ENCODE data around the gene TMEM81. TPM values are rescaled to one million over a fixed set of nuclear protein-coding genes. Genes with fewer than 3 reads are reported as not detected.

The TMEM81 gene
- total and polyA plus RNA-seq, 2 of the 8 experiments (the other 6 are each of a cell fraction or from before 2014, with no cell fraction given), result 2.1 to 5.9 TPM

- TF ChIP-seq PHF8 (conservative IDR thresholded peaks at IDR 0.05; ENCODE audit: low read depth, low read length) (no peak), POLR2A (IDR thresholded peaks at IDR 0.05; ENCODE audit: control extremely low read depth in 1 of 2, low read depth in 2 of 2, low read length in 2 of 2) (no peak), HDAC2 (IDR thresholded peaks at IDR 0.05; ENCODE audit: borderline replicate concordance in 1 of 2, low read depth in 2 of 2, low read length in 2 of 2) (no peak), MAFK (IDR thresholded peaks at IDR 0.05; ENCODE audit: low read depth, low read length) (no peak)
- no peaks in the 10 kb centered on the region for H3K79me2 ChIP-seq (ENCODE audit: control insufficient read depth in 1 of 2, insufficient read depth in 2 of 2, low read length in 2 of 2)
- ChIA-PET POLR2A (ENCODE audit: partially characterized antibody) (interaction anchor here (0.6 to 1.3 kb wide), 2 partner anchors 8 to 76 kb away, joined by 3 read pairs; no protein-coding TSS in a partner anchor), CTCF (ENCODE audit: partially characterized antibody) (interaction anchor here (0.7 to 38.9 kb wide), 9 partner anchors 11 to 283 kb away, joined by 3 to 1336 read pairs (median 4); partner anchors contain the start of gene RBBP5)
- H2BK120ac ChIP-seq (replicated peaks; ENCODE audit: low read depth, low read length), result no peak overlapping the region
- H3K14ac ChIP-seq (ENCODE audit: insufficient read length), result no peak overlapping the region
- H3K4ac ChIP-seq (replicated peaks; ENCODE audit: insufficient read length, low read depth, low read length), result no peak overlapping the region
- no peak overlapping the region for H3K18ac ChIP-seq (ENCODE audit: extremely low read depth, low read length)
- no peaks in the 10 kb centered on the region for H3K4me1 ChIP-seq (replicated peaks in 1 of 4; ENCODE audit: control insufficient read depth in 3 of 4, insufficient read depth in 4 of 4, low read length in 3 of 4)
- no peak overlapping the region for H2AK5ac ChIP-seq (ENCODE audit: low read depth, low read length)
- no peak overlapping the region for H4K8ac ChIP-seq (ENCODE audit: extremely low read depth, insufficient read depth, low read length)
- no peak overlapping the region for H3K4me3 ChIP-seq (ENCODE audit: extremely low read depth in 1 of 4, insufficient read depth in 2 of 4, low read depth in 3 of 4, low read length in 4 of 4)
- DNase-seq (ENCODE audit: low read depth in 1 of 2, low spot score in 2 of 2) (no peak), FAIRE-seq (no peak)
- H3K9me3 ChIP-seq (ENCODE audit: insufficient read depth in 2 of 2, low read depth in 1 of 2, low read length in 1 of 2), result no peaks in the 10 kb centered on the region
- no peak overlapping the region for H2BK5ac ChIP-seq (ENCODE audit: low read depth, low read length)
- H3K79me1 ChIP-seq (ENCODE audit: low read depth, low read length), result no peaks in the 10 kb centered on the region
- H3K36me3 ChIP-seq (ENCODE audit: control insufficient read depth in 2 of 4, insufficient read depth in 4 of 4, low read length in 3 of 4), result no peaks in the 10 kb centered on the region
- H3K27ac ChIP-seq (ENCODE audit: low read depth, low read length), result no peak overlapping the region
- no peaks in the 10 kb centered on the region for H4K20me1 ChIP-seq (replicated peaks in 1 of 2; ENCODE audit: control insufficient read depth in 1 of 2, insufficient read depth in 2 of 2, low read length in 2 of 2)
- no peak overlapping the region for H2BK15ac ChIP-seq (ENCODE audit: low read length)
- H3K9ac ChIP-seq (replicated peaks in 1 of 4; ENCODE audit: extremely low read depth in 1 of 4, low read depth in 3 of 4, low read length in 3 of 4), result no peak overlapping the region; a peak in 1 of 7 replicates
- WGBS, 2 experiments (ENCODE audit: extremely low coverage in 1 of 2, insufficient coverage in 1 of 2, insufficient read length in 1 of 2, insufficient replicate concordance in 2 of 2, low coverage in 1 of 2, low lambda C conversion rate in 2 of 2, missing lambda C conversion rate in 1 of 2), result 98% methylated on average over 10 of the region's 11 CpGs; no CpG with 5 or more reads in 1 of the 2 experiments
- no peak overlapping the region for H4K91ac ChIP-seq (replicated peaks; ENCODE audit: insufficient read length, low read length)
- no peak overlapping the region for H3K4me2 ChIP-seq (ENCODE audit: insufficient read depth in 1 of 2, low read depth in 2 of 2, low read length in 2 of 2)
- H3K23me2 ChIP-seq (ENCODE audit: low read depth, low read length), result no peaks in the 10 kb centered on the region
- no peak overlapping the region for H3K23ac ChIP-seq (ENCODE audit: insufficient read length)
- no peak overlapping the region for H3K56ac ChIP-seq (replicated peaks; ENCODE audit: insufficient read length, low read depth, low read length)
- H2BK20ac ChIP-seq (ENCODE audit: low read length), result no peak overlapping the region
- H3K27me3 ChIP-seq (replicated peaks in 1 of 4; ENCODE audit: control insufficient read depth in 3 of 4, extremely low read depth in 1 of 4, insufficient read depth in 3 of 4, low read length in 3 of 4), result no peaks in the 10 kb centered on the region
- no peak overlapping the region for H2BK12ac ChIP-seq (ENCODE audit: low read depth, low read length)
- H2AFZ ChIP-seq (ENCODE audit: low read length), result no peak overlapping the region
- no peak overlapping the region for H4K5ac ChIP-seq (ENCODE audit: insufficient read length, low read depth, low read length)
Observed at GRCh38 chr1:205074084-205074483, 10.2 kb downstream of the TMEM81 start.
